Upper lobe of left lung (tissue), 6 donors: ENCODE results near the gene PRAC1. TPM values are rescaled to one million over a fixed set of nuclear protein-coding genes. Genes with fewer than 3 reads are reported as not detected.
A peak's percentile ranks its signal among the peaks of the same experiment; 100 is the strongest.

Experiments
- ATAC-seq, 2 donors: fragments of 200-7000 bp; cut with Tn5 transposase; one replicate each; pipeline ENCODE4 v1.9.1; 2022; ENCODE audit warnings: mild to moderate bottlenecking in 2 of 2, moderate library complexity in 2 of 2; ENCODE audit not compliant: low FRiP score in 2 of 2
- DNase-seq, 2 donors: peaks; one replicate each; pipeline ENCODE4 v3.0.0-alpha.2; 2019 to 2020
- H3K27ac ChIP-seq, 4 donors: fragments of 200-600 bp; sonication (generic); one replicate each; pipeline ENCODE4 v1.5.1; 2016 to 2019
- H3K27me3 ChIP-seq, 4 donors: fragments of 200-600 bp; sonication (generic); one replicate each; pipeline ENCODE4 v1.5.1; 2017 to 2019
- H3K36me3 ChIP-seq, 4 donors: fragments of 200-600 bp; sonication (generic); one replicate each; pipeline ENCODE4 v1.5.1; 2016 to 2019
- H3K4me1 ChIP-seq, 4 donors: fragments of 200-600 bp; sonication (generic); one replicate each; pipeline ENCODE4 v1.5.1; 2018 to 2019
- H3K4me3 ChIP-seq, 4 donors: fragments of 200-600 bp; sonication (generic); one replicate each; pipeline ENCODE4 v1.5.1; 2017 to 2019; ENCODE audit warnings: mild to moderate bottlenecking in 2 of 4, moderate library complexity in 1 of 4
- H3K9me3 ChIP-seq, 4 donors: fragments of 200-600 bp; sonication (generic); one replicate each; pipeline ENCODE4 v1.5.1; 2018 to 2019
- CTCF ChIP-seq, 6 experiments: fragments of 450-650 bp in 4 of 6; fragments of 200-600 bp in 2 of 6; sonication (generic) in 2 of 6; IDR thresholded peaks; one replicate each; pipeline ENCODE4 v1.5.1; 2016 to 2019; ENCODE audit warnings: antibody characterized with exemption in 6 of 6
- EP300 ChIP-seq, 4 donors: sonication (generic); formaldehyde crosslinking; IDR thresholded peaks; one replicate each; pipeline ENCODE4 v1.5.1; 2017; ENCODE audit warnings: antibody characterized with exemption in 4 of 4, control low read depth in 2 of 4
- POLR2A ChIP-seq, 4 donors: fragments of 450-650 bp; IDR thresholded peaks; one replicate each; pipeline ENCODE4 v1.5.1; 2016 to 2017; ENCODE audit warnings: antibody characterized with exemption in 4 of 4, mild to moderate bottlenecking in 2 of 4
- POLR2AphosphoS5 ChIP-seq, 2 donors: sonication (generic); formaldehyde crosslinking; IDR thresholded peaks; one replicate each; pipeline ENCODE4 v1.5.1; 2017; ENCODE audit warnings: antibody characterized with exemption in 2 of 2
- WGBS, 2 donors: methylation state at CpG; one replicate each; pipeline ENCODE4 v1.1.5; 2017 to 2018; 5-methylcytosine and 5-hydroxymethylcytosine counted together
- small RNA-seq, 4 donors: library from RNA; depleted of rRNA; stranded (forward); fragments of <200 nt; gene quantifications; one replicate each; pipeline ENCODE3, GENCODE V24; 2016
- total RNA-seq, 6 donors: library from RNA; depleted of rRNA in 4 of 6; stranded (reverse); fragments of >200 nt in 4 of 6; gene quantifications; one replicate each; pipeline versions ENCODE4 v1.1.0 to v1.2.1, GENCODE V29; 2016 to 2021
- donor health status: DM: no; HTN: no; CAD: no; lungs with moderate emphysema.
- donor health status: DM: no; HTN: yes; CAD: no; lungs with severe emphysema.

The PRAC1 gene
- total RNA-seq, 6 donors from 2014 or later: not detected

- WGBS, 2 donors: 15 to 20% methylated on average over 6 to 28 of the region's 41 CpGs
- peak; percentile 55 to 94 for DNase-seq
Measured at GRCh38 chr17:48678141-48678971, 44.0 kb downstream of the PRAC1 start.

GRCh38 chr17:48676963-48677558, 45.3 kb downstream of the PRAC1 start:
- no peak for ATAC-seq
- DNase-seq: no peak
- H3K27me3 ChIP-seq: peaks cover 0 to 9% (median 0%) of the 10 kb centered on the region in 4 donors

More at GRCh38 chr17:48678141-48678971, 44.0 kb downstream of the PRAC1 start:
- Histone ChIP-seq H3K36me3 (no peaks in the 10 kb centered on the region), H3K9me3 (no peaks in the 10 kb centered on the region), H3K27ac (no peak overlapping the region), H3K4me1 (peaks cover 4 to 7% (median 5%) of the 10 kb centered on the region in 4 donors), H3K4me3 (no peak overlapping the region), H3K27me3 (peaks cover 0 to 9% (median 0%) of the 10 kb centered on the region in 4 donors)
- no peak for TF ChIP-seq POLR2AphosphoS5 (IDR thresholded peaks at IDR 0.05)
- TF ChIP-seq EP300 (IDR thresholded peaks at IDR 0.05): no peak
- peak; percentile 78 to 95 (median 87) for TF ChIP-seq CTCF (IDR thresholded peaks at IDR 0.05)
- no peak for TF ChIP-seq POLR2A (IDR thresholded peaks at IDR 0.05)
- peak; percentile 82 to 88 for ATAC-seq

GRCh38 chr17:48672340-48672739, 50.0 kb downstream of the PRAC1 start:
- DNase-seq (no peak), ATAC-seq (no peak)
- no peak overlapping the region for H3K4me3 ChIP-seq
- H3K9me3 ChIP-seq: no peaks in the 10 kb centered on the region
- H3K36me3 ChIP-seq: no peaks in the 10 kb centered on the region
- no peak for TF ChIP-seq POLR2AphosphoS5 (IDR thresholded peaks at IDR 0.05)
- no peak for TF ChIP-seq POLR2A (IDR thresholded peaks at IDR 0.05)
- no peak for TF ChIP-seq CTCF (IDR thresholded peaks at IDR 0.05)
- no peak for TF ChIP-seq EP300 (IDR thresholded peaks at IDR 0.05)
- peaks cover 8 to 11% (median 10%) of the 10 kb centered on the region in 4 donors for H3K4me1 ChIP-seq
- H3K27me3 ChIP-seq: peaks cover 0 to 4% (median 0%) of the 10 kb centered on the region in 4 donors
- H3K27ac ChIP-seq: no peak overlapping the region
- 29 to 47% methylated on average over 2 of the region's 2 CpGs for WGBS, 2 donors

More at GRCh38 chr17:48676963-48677558, 45.3 kb downstream of the PRAC1 start:
- Histone ChIP-seq H3K4me1 (peaks cover 5 to 10% (median 7%) of the 10 kb centered on the region in 4 donors), H3K27ac (no peak overlapping the region), H3K36me3 (no peaks in the 10 kb centered on the region), H3K9me3 (no peaks in the 10 kb centered on the region), H3K4me3 (no peak overlapping the region)
- 73 to 74% methylated on average over 6 of the region's 6 CpGs for WGBS, 2 donors
- TF ChIP-seq CTCF (IDR thresholded peaks at IDR 0.05) (no peak), POLR2AphosphoS5 (IDR thresholded peaks at IDR 0.05) (no peak), EP300 (IDR thresholded peaks at IDR 0.05) (no peak)

Small RNA genes lying within 50 kb of the gene (small RNA-seq; reads per million reads assigned to genes)
- gene AC091179.2 (0 to 0.07 (median 0) reads per million in 4 donors), gene COX6B1P2 (0 reads per million in 4 donors), gene MIR3185 (0 reads per million in 4 donors), gene RF02132 (0 reads per million in 4 donors), gene RF02133 (0 reads per million in 4 donors), gene RN7SL125P (0 reads per million in 4 donors)

Other genes with a start within 250 kb of the PRAC1 start
- not detected for gene HOXB1, start 191.5 kb downstream of the PRAC1 start, total RNA-seq
- 10 to 100 TPM in 2 of 6 donors, 1 to 10 TPM in 4; 1.4 to 16.1 (median 7.4) TPM for gene HOXB2, start 177.4 kb downstream of the PRAC1 start, total RNA-seq
- 1 to 10 TPM in 4 of 6 donors, under 1 TPM in 2; 0.61 to 5.6 (median 2.0) TPM for gene HOXB4, start 144.2 kb downstream of the PRAC1 start, total RNA-seq
- gene HOXB3, start 132.3 kb downstream of the PRAC1 start, total RNA-seq: 10 to 100 TPM in 2 of 6 donors, 1 to 10 TPM in 4; 2.9 to 12.6 (median 7.9) TPM
- gene HOXB5, start 128.7 kb downstream of the PRAC1 start, total RNA-seq: 1 to 10 TPM in 4 of 6 donors, under 1 TPM in 2; 0.39 to 5.0 (median 1.5) TPM
- 10 to 100 TPM in 2 of 6 donors, 1 to 10 TPM in 4; 1.1 to 11.3 (median 7.0) TPM for gene HOXB6, start 117.5 kb downstream of the PRAC1 start, total RNA-seq
- gene HOXB7, start 111.5 kb downstream of the PRAC1 start, total RNA-seq: 1 to 10 TPM in 5 of 6 donors, not detected in 1; 1.1 to 3.7 (median 1.3) TPM
- under 1 TPM in 2 of 6 donors, not detected in 4; 0.23 to 0.27 TPM for gene HOXB8, start 107.2 kb downstream of the PRAC1 start, total RNA-seq
- gene HOXB9, start 96.2 kb downstream of the PRAC1 start, total RNA-seq: under 1 TPM in 3 of 6 donors, not detected in 3; 0.20 to 0.30 (median 0.29) TPM
- not detected for gene PRAC2, start 667 bp upstream of the PRAC1 start, total RNA-seq
- not detected for gene HOXB13, start 6.2 kb upstream of the PRAC1 start, total RNA-seq
- gene TTLL6, start 94.7 kb upstream of the PRAC1 start, total RNA-seq: 10 to 100 TPM in 1 of 6 donors, 1 to 10 TPM in 4, under 1 TPM in 1; 0.69 to 12.1 (median 1.5) TPM
- gene CALCOCO2, start 108.5 kb upstream of the PRAC1 start, total RNA-seq: 100 to 1,000 TPM; 123 to 330 (median 180) TPM
- 10 to 100 TPM; 11.5 to 55.3 (median 43.6) TPM for gene ATP5MC1, start 170.3 kb upstream of the PRAC1 start, total RNA-seq
- 10 to 100 TPM; 38.6 to 79.6 (median 60.7) TPM for gene UBE2Z, start 185.9 kb upstream of the PRAC1 start, total RNA-seq
- gene SNF8, start 222.3 kb upstream of the PRAC1 start, total RNA-seq: 100 to 1,000 TPM in 2 of 6 donors, 10 to 100 TPM in 4; 76.5 to 110 (median 89.7) TPM
- not detected for gene GIP, start 246.1 kb upstream of the PRAC1 start, total RNA-seq